Thyroid gland (tissue), 4 donors: ENCODE data around the gene SS18L1.

ENCODE experiments used
- CTCF ChIP-seq, 6 experiments: fragments of 200-600 bp in 3 of 6; fragments of 450-650 bp in 3 of 6; sonication (generic) in 3 of 6; IDR thresholded peaks; one replicate each; pipeline ENCODE4 v1.5.1; 2016 to 2019; ENCODE audit warnings: antibody characterized with exemption in 6 of 6, mild to moderate bottlenecking in 2 of 6, inconsistent platforms in 1 of 6, moderate library complexity in 1 of 6
- POLR2A ChIP-seq, 2 donors: fragments of 450-650 bp; IDR thresholded peaks; one replicate each; pipeline ENCODE4 v1.6.1; 2017; ENCODE audit warnings: antibody characterized with exemption in 2 of 2, mild to moderate bottlenecking in 2 of 2, moderate library complexity in 1 of 2

- TF ChIP-seq POLR2A (IDR thresholded peaks at IDR 0.05) (no peak), CTCF (IDR thresholded peaks at IDR 0.05) (no peak)
Observed at GRCh38 chr20:62151225-62151624, 7.7 kb downstream of the SS18L1 start.
